HG02798 (cell line): ENCODE data around the gene CHIA.
"Not testable (repeated sequence)": the region's sequence is repeated elsewhere in the genome, so short reads cannot be mapped to it uniquely, and the experiment has no call there.

Experiments
- ATAC-seq: cut with Tn5 transposase; IDR thresholded peaks from one replicate; pipeline ENCODE4 v1.9.1; 2021; ENCODE audit warnings: mild to moderate bottlenecking; ENCODE audit not compliant: unreplicated experiment, poor library complexity

Gene CHIA

DNA sequence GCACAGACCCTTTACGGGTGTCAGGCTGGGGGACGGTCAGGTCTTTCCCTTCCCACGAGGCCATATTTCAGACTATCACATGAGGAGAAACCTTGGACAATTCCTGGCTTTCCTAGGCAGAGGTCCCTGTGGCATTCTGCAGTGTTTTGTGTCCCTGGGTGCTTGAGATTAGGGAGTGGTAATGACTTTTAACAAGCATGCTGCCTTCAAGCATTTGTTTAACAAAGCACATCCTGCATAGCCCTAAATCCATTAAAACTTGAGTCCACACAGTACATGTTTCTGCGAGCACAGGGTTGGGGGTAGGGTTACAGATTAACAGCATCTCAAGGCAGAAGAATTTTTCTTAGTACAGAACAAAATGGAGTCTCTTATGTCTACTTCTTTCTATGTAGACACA is 69.6 kb downstream of the CHIA start:
- ATAC-seq, result not testable (repeated sequence)

DNA sequence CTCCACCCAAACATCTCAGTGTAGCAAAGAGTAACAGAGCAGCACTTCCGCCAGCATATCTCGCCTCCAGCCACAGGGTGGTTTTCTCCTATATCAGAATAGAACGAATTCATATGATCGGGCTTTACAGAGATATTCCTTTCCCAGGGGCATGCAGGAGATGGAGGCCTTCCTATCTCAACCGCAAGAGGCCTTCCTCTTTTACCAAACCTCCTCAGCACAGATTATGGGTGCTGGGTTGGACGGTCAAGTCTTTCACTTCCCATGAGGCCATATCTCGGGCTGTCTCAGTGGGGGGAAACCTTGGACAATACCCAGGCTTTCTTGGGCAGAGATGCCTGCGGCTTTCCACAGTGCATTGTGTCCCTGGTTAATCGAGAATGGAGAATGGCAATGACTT is 71.1 kb downstream of the CHIA start:
- ATAC-seq, result no peak

DNA sequence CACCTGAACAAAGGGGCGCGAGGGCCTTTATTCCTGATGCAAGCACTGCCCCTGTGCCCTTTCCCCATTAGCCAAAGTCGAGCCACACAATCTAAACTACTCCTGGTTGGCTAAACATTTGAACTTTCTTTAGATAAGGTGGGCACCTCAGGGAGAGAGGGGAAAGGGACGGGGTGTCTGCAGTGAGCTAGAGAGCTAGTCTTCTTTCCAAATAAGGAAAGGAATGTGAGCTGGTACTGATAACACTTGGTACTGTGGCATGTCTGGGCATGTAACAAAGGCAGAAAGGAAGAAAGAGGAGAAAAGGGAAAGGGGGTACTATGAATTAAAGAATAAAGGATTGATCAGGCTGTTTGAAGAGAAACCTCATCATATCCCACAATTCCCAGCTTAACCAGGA is 74.0 kb downstream of the CHIA start:
- no peak for ATAC-seq

DNA sequence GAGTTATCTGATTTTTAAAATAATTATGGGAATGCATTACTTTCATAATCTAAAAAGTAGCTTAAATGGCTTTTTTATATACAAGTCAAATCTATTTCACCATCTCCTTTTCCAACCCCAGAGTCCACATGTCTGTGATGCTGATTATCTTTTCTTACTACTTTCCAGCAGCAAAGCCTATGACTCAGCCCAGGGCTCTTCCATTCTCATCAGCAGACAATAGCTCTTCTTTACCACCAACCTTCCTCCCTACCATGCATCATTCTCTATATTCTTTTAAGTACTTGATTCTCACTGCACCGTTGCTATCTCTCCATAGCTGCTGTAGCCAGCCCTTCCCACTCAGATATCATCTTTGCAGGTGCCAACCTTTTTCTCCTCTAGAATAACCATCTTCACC is 75.6 kb downstream of the CHIA start:
- no peak for ATAC-seq

DNA sequence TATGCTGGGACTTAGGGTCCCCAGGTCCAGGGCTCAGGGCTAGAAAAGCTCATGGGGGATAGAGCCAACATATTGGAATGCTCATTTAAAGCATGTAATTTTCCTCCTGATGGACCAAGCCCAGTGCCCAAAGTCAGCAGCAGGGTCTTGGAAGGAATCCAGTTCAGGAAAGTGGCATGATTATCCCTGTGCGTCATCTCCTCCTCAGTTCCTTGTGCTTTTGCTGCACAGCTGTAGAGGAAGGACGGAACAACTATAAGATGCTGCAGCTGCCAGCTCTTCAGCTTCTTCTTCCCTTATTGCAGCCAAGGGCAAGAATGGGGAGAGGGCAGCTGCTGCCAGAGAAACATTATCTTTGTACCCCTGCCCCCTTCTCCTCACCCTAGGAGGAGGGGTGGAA is 78.5 kb downstream of the CHIA start:
- no peak for ATAC-seq

DNA sequence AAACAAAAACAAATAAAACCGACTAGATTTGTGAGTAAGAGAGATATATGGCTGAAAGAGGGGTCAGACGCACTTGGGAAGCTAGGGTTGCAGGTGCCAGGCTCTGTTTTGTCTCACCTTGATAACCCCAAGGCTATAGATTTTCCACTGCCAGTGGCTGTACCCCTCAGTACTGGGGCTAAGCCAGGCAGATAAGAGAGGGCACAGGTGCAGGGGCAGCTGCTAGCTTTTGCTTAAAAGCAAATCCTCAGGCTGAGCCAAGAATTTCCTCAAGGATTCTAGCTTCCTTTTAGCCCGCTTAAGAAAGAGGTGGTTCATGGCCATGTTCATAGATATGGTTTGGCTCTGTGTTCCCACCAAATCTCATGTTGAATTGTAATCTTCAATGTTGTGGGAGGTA is 79.0 kb downstream of the CHIA start:
- no peak for ATAC-seq
